ENCODE data around the gene ARL4C. TPM values are rescaled to one million over a fixed set of nuclear protein-coding genes. Genes with fewer than 3 reads are reported as not detected.

The ARL4C gene
- total RNA-seq, 1 donor from 2014 or later, result 8.4 TPM

DNA sequence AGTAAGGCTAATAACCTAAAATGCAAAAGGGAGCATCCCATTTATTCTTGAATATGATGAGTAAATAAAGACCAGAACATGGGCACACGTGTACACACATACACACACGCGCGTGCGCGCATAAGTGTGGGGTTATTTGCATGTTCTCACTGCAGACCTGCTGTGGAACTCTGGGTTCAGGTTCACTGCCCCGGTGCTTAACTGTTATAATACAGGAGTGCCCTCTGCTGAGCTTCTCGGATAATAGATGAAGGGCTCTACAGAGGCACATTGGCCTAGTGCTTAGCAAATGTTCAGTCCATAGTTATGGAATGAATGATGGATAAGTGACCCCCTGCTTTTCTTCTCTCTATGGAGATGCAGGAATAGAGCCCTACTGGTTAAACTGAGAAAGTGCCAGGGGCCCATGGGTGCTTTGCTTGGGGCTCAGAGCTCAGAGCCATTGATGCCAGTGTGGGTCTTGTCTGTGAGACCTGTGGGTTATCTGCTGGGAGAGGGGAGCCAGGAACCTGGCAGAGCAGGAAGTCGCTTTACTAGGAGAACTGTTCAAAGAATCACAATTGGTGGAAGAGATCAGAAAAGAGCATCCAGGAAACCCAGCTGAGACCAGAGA is 3.6 kb upstream of the ARL4C start:
- DNase-seq (ENCODE audit: low spot score), result peak; percentile 72

- DNase-seq (ENCODE audit: low spot score), result no peak
These were observed 834 bp upstream of the ARL4C start for GRCh38 chr2:234497594-234498235.

- peak; percentile 35 for DNase-seq (ENCODE audit: low spot score)
These were observed 636 bp downstream of the ARL4C start for GRCh38 chr2:234496055-234496834.

DNA sequence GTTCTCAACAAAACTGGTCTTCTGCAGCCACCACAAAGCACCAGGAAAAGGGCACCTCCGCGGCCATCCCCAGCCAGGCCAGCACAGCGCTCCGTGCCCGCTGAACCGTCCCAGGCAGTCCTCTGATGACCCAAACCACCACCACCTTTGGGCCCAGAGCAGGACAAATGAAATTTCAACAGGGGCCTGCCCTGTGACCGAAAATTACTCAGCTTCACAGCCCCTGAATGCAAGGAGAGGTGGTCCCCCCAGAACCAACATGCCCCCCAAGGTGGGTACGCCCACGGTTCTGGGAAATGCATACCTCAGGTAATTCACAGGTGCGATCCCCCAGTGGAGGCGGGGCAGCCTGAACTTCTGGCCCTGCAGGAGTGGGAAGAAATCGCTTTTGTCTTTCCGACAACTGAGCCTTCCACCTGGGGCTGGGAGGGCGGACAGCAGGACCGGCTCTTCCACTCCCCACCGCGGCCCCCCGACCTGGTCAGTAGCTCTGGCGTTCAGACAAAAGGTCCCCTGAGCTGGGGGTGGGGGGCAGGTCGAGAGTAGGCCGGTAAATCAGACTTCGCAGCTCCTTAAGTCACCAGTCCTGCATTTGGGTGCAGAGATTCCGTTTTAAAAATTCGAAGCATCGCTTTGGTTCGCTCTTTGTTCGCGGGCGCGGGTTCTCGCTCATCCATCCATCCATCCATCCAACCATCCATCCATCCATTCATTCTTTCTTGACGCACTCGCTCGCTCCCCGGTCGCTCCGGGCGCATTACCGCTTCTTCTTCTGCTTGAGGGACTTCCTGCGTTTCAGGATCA is 1.4 kb downstream of the ARL4C start:
- DNase-seq (ENCODE audit: low spot score), result peak; percentile 9

- peak; percentile 28 for DNase-seq (ENCODE audit: low spot score)
These were observed 2.3 kb downstream of the ARL4C start for GRCh38 chr2:234494361-234495250.

GRCh38 chr2:234493796-234494195 is 3.1 kb downstream of the ARL4C start:
- DNase-seq (ENCODE audit: low spot score), result peak; percentile 15

DNA sequence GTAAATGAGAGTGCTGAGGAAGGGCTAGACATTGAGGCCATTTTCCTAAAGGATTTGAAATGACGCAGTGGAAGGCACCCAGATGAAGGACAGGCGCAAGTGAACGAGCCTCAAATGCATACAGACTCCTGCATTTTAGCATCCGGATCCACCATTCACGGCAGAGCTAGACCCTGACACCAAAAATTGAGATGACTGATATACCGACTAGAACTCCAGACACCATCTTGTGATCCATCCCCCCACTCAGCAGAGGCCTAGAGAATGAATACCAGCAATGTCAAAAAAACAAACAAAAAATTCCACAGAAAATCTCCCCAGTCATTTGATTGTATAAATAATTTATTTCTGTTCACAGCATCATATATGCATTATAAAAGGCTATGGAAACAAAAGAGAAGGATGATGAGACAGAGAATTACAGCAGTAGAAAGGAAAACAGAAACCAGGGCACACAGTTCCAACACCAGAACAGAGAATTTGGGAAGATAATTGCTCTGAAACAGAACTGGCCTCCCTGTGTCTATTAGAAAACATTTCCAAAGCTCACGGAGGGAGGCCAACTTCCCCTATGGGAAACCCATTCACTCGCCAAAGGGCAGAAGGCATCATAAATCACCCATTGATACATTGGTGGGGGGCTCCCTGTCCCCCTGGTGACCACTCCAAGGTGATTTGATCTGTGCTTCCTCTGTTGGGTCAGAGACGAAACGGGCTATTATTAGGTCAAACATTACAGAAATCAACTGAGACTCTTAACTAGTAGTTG is 4.0 kb downstream of the ARL4C start:
- DNase-seq (ENCODE audit: low spot score), result no peak

DNA sequence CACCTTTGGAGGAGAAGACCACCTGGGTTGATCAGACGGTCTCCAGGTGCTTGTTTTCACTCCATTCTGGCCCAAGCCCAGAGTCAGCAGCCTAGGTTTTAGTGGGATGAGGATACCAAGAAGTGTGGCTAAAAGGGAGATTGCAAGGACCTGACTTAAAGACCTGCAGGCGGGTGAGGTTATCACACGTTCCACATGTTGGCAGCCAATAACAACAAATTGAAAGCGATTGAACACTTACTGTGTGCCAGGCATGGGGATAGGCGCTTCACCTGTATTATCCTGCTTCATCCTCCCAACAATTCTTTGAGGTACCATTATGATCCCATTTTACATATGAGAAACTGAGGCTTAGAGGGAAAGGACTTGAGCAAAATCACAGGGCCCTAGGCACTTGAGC is 5.0 kb downstream of the ARL4C start:
- no peak for DNase-seq (ENCODE audit: low spot score)

DNA sequence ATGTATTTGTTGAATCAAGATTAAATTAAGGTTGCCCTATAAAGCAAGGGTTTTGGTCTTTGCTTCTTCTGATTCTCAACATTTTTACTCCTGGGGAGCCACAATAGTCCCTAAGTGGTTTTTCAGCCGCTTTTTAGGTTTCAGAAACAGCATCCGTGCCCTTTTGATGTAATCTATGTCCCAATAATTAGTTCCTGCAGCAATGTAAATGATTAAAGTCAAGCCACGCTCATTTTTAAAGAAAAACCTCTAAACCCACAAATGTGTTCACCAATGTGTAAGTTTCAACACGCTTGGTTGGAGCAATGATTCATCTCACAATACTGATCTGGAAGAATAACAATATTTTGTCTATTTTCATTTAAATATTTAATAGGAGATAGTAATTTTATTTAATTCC is 5.6 kb downstream of the ARL4C start:
- DNase-seq (ENCODE audit: low spot score), result no peak

DNA sequence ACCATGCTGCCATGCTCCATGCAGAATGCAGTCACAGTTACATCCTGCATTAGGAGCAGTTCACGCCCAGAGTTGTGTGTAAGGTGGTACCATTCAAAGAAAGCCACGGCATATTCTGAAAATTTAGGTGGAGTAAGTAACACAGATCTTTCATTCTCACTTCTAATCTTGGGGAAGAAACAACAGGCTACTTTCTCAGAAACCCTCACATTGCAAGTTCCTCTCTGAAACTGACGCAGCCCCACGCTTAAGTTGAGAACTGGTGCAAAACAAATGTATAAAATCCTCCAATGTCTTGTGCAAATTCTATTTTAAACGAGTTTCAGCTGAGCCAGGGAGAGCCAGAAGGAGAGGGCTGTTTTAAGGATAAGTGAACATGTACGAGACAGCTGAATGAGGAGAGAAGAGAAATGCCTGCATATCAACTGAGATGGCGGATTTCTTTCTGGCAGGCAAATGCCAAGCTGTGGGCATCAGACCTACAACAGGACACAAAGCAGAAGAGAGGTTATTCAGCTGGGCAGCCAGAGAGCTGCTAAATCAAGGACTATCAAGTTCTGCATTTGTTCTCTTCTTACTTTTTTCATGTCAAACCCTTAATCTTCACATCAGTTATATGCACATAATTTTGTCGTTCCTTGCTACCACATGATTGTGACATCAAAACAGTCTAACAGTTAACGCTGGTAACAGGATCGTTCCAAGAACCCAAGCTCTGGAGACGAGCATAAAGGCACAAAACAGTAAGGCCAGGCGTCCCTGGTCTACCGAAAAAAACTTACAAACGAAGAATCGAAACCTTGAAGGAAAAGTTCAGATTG is 6.4 kb downstream of the ARL4C start:
- DNase-seq (ENCODE audit: low spot score), result no peak

DNA sequence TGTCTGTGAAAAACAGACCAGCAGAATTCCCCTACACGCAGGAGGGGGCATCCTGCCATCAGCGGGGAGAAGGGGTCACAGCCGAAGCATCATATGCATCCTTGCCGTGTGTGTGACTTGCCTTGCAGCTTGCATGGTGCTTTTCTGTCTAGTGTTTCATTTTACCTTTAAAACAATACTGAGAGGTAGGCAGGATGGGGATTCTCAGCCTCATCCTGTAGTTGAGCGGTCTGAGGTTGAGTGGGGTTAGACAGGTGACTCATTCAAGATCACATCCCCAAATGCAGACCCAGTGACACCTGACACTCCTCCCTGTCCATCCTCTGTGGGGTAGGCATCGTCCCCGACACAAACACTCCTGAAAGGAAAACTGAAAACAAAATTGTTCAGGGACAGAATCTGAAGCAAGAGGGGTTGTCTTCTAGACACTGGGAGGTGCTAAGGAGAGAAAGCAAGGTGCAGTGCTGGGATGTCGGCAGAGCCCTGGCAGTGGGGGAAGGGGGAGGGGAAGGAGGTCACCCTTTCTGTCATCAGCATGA is 7.9 kb downstream of the ARL4C start:
- DNase-seq (ENCODE audit: low spot score), result no peak

- no peak for DNase-seq (ENCODE audit: low spot score)
These were observed 8.4 kb downstream of the ARL4C start for GRCh38 chr2:234488486-234488885.

DNA sequence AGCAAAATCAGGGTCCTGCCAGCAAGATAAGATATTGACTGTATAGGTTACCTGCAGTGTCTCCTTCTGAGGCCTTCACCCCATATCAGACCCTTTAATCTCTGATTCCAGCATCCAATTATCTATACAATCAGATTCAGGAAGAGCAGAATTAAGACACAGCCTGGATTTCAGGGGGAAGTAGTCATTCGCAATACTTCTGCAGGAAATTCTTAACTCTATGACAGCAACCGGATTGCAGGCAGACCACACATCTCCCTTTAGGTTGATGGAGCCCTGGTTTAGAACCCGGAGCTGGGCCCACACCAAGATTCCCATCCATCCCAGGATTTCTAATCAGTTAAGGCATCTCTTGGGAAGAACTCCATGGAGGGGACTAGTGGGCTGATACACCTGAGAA is 9.5 kb downstream of the ARL4C start:
- no peak for DNase-seq (ENCODE audit: low spot score)

DNA sequence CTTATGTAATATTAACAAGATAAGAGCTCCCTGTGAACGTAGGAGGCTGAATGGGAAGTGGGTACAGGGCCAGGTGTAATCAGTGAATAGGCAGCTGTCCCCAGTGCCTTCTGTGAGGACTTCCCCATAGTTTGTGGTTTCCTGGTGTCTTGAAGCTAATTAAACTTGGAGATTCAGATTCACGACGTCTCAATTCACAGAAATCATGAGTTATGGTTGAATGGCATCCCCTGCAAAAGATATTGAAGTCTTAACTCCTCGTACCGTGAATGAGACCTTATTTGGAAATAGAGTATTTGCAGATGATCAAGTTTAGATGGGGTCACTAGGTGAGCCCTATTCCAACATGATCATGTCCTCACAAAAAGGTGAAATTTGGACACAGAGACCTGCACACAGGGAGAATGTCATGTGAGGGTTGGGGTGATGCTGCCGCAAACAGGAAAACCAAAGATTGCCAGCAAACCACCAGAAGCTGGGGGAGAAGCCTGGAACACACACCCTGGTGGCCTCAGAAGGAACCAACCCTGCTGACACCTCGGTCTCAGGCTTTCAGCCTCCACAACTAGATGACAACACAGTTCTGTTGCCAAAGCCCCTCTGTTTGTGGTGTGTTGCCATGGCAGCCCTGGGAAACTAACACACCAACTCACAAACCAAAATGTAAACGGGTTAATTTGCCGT is 13.2 kb downstream of the ARL4C start:
- DNase-seq (ENCODE audit: low spot score), result no peak

GRCh38 chr2:234481301-234481700 is 15.6 kb downstream of the ARL4C start:
- DNase-seq (ENCODE audit: low spot score), result no peak

DNA sequence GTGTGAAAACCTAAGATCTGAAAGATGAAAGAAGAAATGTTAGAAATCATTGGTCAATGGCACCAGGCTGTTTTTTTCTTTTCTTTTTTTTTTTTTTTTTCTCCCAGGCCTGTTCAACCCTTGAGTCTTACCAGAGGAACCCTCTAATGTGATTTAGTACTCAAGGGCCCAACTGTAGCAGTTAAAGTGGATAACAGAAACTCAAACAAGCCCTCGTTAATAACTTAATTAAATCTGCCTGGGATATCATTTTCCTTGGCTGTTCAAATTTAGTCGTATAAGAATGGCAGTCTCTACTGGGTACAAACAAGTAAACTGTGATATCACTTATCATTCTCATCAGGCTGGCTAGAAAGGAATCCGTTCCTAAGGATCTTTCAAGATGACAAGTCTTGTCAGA is 16.5 kb downstream of the ARL4C start:
- DNase-seq (ENCODE audit: low spot score), result no peak

GRCh38 chr2:234479465-234479864 is 17.4 kb downstream of the ARL4C start:
- DNase-seq (ENCODE audit: low spot score), result no peak

GRCh38 chr2:234478121-234478858 is 18.6 kb downstream of the ARL4C start:
- no peak for DNase-seq (ENCODE audit: low spot score)

All from umbilical cord (tissue), 2 donors.